GM12801 (cell line): ENCODE measurements around the gene RAD9A.

Experiments
- CTCF ChIP-seq: IDR thresholded peaks from one replicate; pipeline ENCODE4 v1.5.1; 2011; ENCODE audit warnings: control low read depth; ENCODE audit not compliant: insufficient read length; ENCODE audit errors: extremely low read depth

Gene RAD9A

GRCh38 chr11:67379061-67380058 lies 12.4 kb upstream of the RAD9A start:
- TF ChIP-seq CTCF, result no peak

- no peak for TF ChIP-seq CTCF
Observed at GRCh38 chr11:67381244-67381972, 10.4 kb upstream of the RAD9A start.

GRCh38 chr11:67382276-67383136 lies 9.3 kb upstream of the RAD9A start:
- peak; percentile 97 for TF ChIP-seq CTCF

- TF ChIP-seq CTCF, result no peak
Observed at GRCh38 chr11:67384851-67385366, 6.9 kb upstream of the RAD9A start.

- no peak for TF ChIP-seq CTCF
Observed at GRCh38 chr11:67387069-67387468, 4.7 kb upstream of the RAD9A start.

GRCh38 chr11:67387518-67387917 lies 4.3 kb upstream of the RAD9A start:
- TF ChIP-seq CTCF, result no peak
